Keratinocyte (primary cell): ENCODE results near the gene POU4F1. TPM values are rescaled to one million over a fixed set of nuclear protein-coding genes. Genes with fewer than 3 reads are reported as not detected.

Experiments used
- DNase-seq: peaks from one replicate; pipeline ENCODE4 v3.0.0-alpha.2; 2011; ENCODE audit warnings: low read depth, missing footprints, low spot score
- FAIRE-seq: peaks from 2 replicates; lab custom pipeline; 2011; peaks lifted over from hg19 to GRCh38; lab: Jason Lieb, UNC
- H2AFZ ChIP-seq: 2 replicates; pipeline ENCODE4 v1.6.0; 2012; ENCODE audit warnings: low read length, control low read depth, inconsistent platforms; ENCODE audit not compliant: control insufficient read depth
- H3K27ac ChIP-seq: 2 replicates; pipeline ENCODE4 v1.5.1; 2011; ENCODE audit warnings: low read length; ENCODE audit not compliant: control insufficient read depth, insufficient read depth
- H3K27me3 ChIP-seq: 3 replicates; pipeline ENCODE4 v1.6.0; 2011; ENCODE audit warnings: low read length; ENCODE audit not compliant: control insufficient read depth, insufficient read depth; ENCODE audit errors: extremely low read depth
- H3K36me3 ChIP-seq, 2 experiments: 2 replicates in 1 of 2; 3 replicates in 1 of 2; pipeline ENCODE4 v1.5.1; 2011; ENCODE audit warnings: low read length in 2 of 2, mild to moderate bottlenecking in 1 of 2; ENCODE audit not compliant: control insufficient read depth in 2 of 2, insufficient read depth in 2 of 2; ENCODE audit errors: extremely low read depth in 1 of 2
- H3K4me1 ChIP-seq: 3 replicates; pipeline ENCODE4 v1.5.1; 2011; ENCODE audit warnings: low read length; ENCODE audit not compliant: control insufficient read depth, insufficient read depth; ENCODE audit errors: extremely low read depth
- H3K4me2 ChIP-seq: 3 replicates; pipeline ENCODE4 v1.6.0; 2011; ENCODE audit warnings: low read depth, low read length; ENCODE audit not compliant: control insufficient read depth, insufficient read depth; ENCODE audit errors: extremely low read depth
- H3K4me3 ChIP-seq, 3 experiments: fragments of 200-600 bp in 1 of 3; sonication (generic) in 1 of 3; 2 replicates in 2 of 3; 3 replicates in 1 of 3; pipeline ENCODE4 v1.5.1; 2011 to 2016; ENCODE audit warnings: low read length in 3 of 3, mild to moderate bottlenecking in 3 of 3, control low read depth in 2 of 3, inconsistent platforms in 1 of 3, low read depth in 1 of 3, mixed read lengths in 1 of 3, mixed run types in 1 of 3, moderate library complexity in 1 of 3; ENCODE audit not compliant: control insufficient read depth in 2 of 3, insufficient read depth in 2 of 3; ENCODE audit errors: extremely low read depth in 1 of 3
- H3K79me2 ChIP-seq: 2 replicates; pipeline ENCODE4 v1.6.0; 2012; ENCODE audit warnings: low read length; ENCODE audit not compliant: control insufficient read depth, insufficient read depth
- H3K9ac ChIP-seq: 3 replicates; pipeline ENCODE4 v1.6.0; 2011; ENCODE audit warnings: low read length; ENCODE audit not compliant: control insufficient read depth, insufficient read depth; ENCODE audit errors: extremely low read depth
- H3K9me1 ChIP-seq: 3 replicates; pipeline ENCODE4 v1.6.0; 2011; ENCODE audit warnings: low read length; ENCODE audit not compliant: control insufficient read depth, insufficient read depth; ENCODE audit errors: extremely low read depth
- H3K9me3 ChIP-seq: 2 replicates; pipeline ENCODE4 v1.5.1; 2012; ENCODE audit warnings: low read depth, low read length; ENCODE audit not compliant: control insufficient read depth
- H4K20me1 ChIP-seq: 3 replicates; pipeline ENCODE4 v1.6.0; 2011; ENCODE audit warnings: low read length; ENCODE audit not compliant: control insufficient read depth, insufficient read depth; ENCODE audit errors: extremely low read depth
- CTCF ChIP-seq, 3 experiments: IDR thresholded peaks in 1 of 3; conservative IDR thresholded peaks in 1 of 3; optimal IDR thresholded peaks in 1 of 3; 2 replicates in 2 of 3; 3 replicates in 1 of 3; pipeline versions ENCODE3 to v1.5.1; 2011; ENCODE audit warnings: low read length in 3 of 3, mild to moderate bottlenecking in 3 of 3, moderate library complexity in 2 of 3, control low read depth in 1 of 3, inconsistent platforms in 1 of 3; ENCODE audit not compliant: insufficient read depth in 2 of 3; ENCODE audit errors: extremely low read depth in 1 of 3
- EZH2 ChIP-seq: IDR thresholded peaks from one replicate; pipeline ENCODE4 v1.6.1; 2012; ENCODE audit warnings: inconsistent platforms, mild to moderate bottlenecking, low read length, moderate library complexity
- dilution Hi-C: fragments of 300-500 bp; cut with MboI; formaldehyde crosslinking; loops from one replicate; pipeline ENCODE4 v1.7.0; 2020; ENCODE audit warnings: low sequenced_read_pairs; ENCODE audit not compliant: extremely low pct_ligation_motif_present
- polyA plus RNA-seq, 5 experiments: library from polyadenylated mRNA; depleted of rRNA in 3 of 5; stranded (reverse) in 3 of 5; stranded (forward) in 1 of 5; unstranded in 1 of 5; fragments of >200 nt; gene quantifications; 1 replicate in 1 of 5; 2 replicates in 3 of 5; 3 replicates in 1 of 5; pipeline versions ENCODE4 v1.2.1 to v1.2.3, GENCODE V29; 2011 to 2012; ENCODE audit warnings: missing spikeins in 2 of 5, low read depth in 1 of 5, low replicate concordance in 1 of 5

POU4F1 gene
- polyA plus RNA-seq, 1 donor (not counting 4 experiments of a cell fraction or from before 2014, with no cell fraction given): not detected

- no peak for FAIRE-seq
- dilution Hi-C loops: no loop called here
- H3K27me3 ChIP-seq: peaks cover 66% of the 10 kb centered on the region
These were observed 10.2 kb downstream of the POU4F1 start for GRCh38 chr13:78593129-78593528.

DNA sequence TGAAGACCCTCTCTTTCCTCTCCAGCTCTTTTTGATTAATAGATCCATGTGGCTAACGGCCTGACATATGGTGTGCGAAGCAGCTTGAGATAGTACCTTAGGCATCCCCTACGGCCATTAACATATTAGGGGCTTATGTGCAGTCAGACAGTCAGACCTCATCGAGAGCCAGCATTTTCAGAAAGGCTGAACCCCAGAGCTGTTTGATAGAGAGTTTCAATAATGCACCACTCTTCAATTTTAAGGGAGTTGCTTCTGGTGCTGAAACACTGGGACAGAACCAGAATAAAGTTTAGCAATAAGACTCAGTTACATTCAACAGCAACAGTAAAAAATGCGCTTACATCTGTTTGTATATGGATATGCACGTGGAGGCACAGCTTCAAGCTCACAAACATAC lies 10.8 kb downstream of the POU4F1 start:
- peaks cover 2% of the 10 kb centered on the region for H3K9me3 ChIP-seq
- TF ChIP-seq EZH2 (no peak), CTCF (optimal IDR thresholded peaks at IDR 0.05 in 1 of 3, IDR thresholded peaks at IDR 0.05 in 1 of 3, conservative IDR thresholded peaks at IDR 0.05 in 1 of 3; ENCODE audit: extremely low read depth in 1 of 3, insufficient read depth in 2 of 3, low read length in 3 of 3) (no peak)
- no peaks in the 10 kb centered on the region for H3K4me1 ChIP-seq
- no peak overlapping the region for H3K27ac ChIP-seq
- H3K36me3 ChIP-seq: no peaks in the 10 kb centered on the region
- no peak overlapping the region for H3K4me3 ChIP-seq
- H3K27me3 ChIP-seq: peaks cover 63% of the 10 kb centered on the region
- no peaks in the 10 kb centered on the region for H3K9me1 ChIP-seq
- no peak for FAIRE-seq
- no peak for DNase-seq
- dilution Hi-C loops: no loop called here
- H3K79me2 ChIP-seq: no peaks in the 10 kb centered on the region
- H3K9ac ChIP-seq: no peak overlapping the region
- no peaks in the 10 kb centered on the region for H4K20me1 ChIP-seq
- no peak overlapping the region for H2AFZ ChIP-seq
- no peak overlapping the region for H3K4me2 ChIP-seq

More at GRCh38 chr13:78593129-78593528, 10.2 kb downstream of the POU4F1 start:
- no peaks in the 10 kb centered on the region for H3K4me1 ChIP-seq
- H3K27ac ChIP-seq: no peak overlapping the region
- H3K4me3 ChIP-seq: no peak overlapping the region
- H4K20me1 ChIP-seq: no peaks in the 10 kb centered on the region
- no peaks in the 10 kb centered on the region for H3K36me3 ChIP-seq
- no peak for DNase-seq
- peaks cover 2% of the 10 kb centered on the region for H3K9me3 ChIP-seq
- H3K9me1 ChIP-seq: no peaks in the 10 kb centered on the region
- no peaks in the 10 kb centered on the region for H3K79me2 ChIP-seq
- no peak overlapping the region for H2AFZ ChIP-seq
- H3K9ac ChIP-seq: no peak overlapping the region
- TF ChIP-seq EZH2: no peak
- TF ChIP-seq CTCF (optimal IDR thresholded peaks at IDR 0.05 in 1 of 3, IDR thresholded peaks at IDR 0.05 in 1 of 3, conservative IDR thresholded peaks at IDR 0.05 in 1 of 3; ENCODE audit: extremely low read depth in 1 of 3, insufficient read depth in 2 of 3, low read length in 3 of 3): no peak
- no peak overlapping the region for H3K4me2 ChIP-seq
